H9 (cell line): ENCODE measurements around the gene CCM2L. TPM values are rescaled to one million over a fixed set of nuclear protein-coding genes. Genes with fewer than 3 reads are reported as not detected.

ENCODE experiments used
- DNase-seq: peaks from one replicate; pipeline ENCODE4 v3.0.0-alpha.2; 2017
- H2AFZ ChIP-seq: one replicate; pipeline ENCODE4 v1.6.1; 2013; ENCODE audit warnings: mild to moderate bottlenecking, low read length, control low read depth, moderate library complexity
- H2AK5ac ChIP-seq: 2 replicates; pipeline ENCODE4 v1.6.1; 2013; ENCODE audit warnings: low read length, control low read depth, mixed read lengths; ENCODE audit not compliant: insufficient read length
- H2BK120ac ChIP-seq: one replicate; pipeline ENCODE4 v1.6.1; 2013; ENCODE audit warnings: low read depth, mild to moderate bottlenecking, low read length, control low read depth, inconsistent platforms; ENCODE audit not compliant: poor library complexity, severe bottlenecking
- H2BK12ac ChIP-seq: 2 replicates; pipeline ENCODE4 v1.6.1; 2013; ENCODE audit warnings: low read length, control low read depth, mixed read lengths, low read depth; ENCODE audit not compliant: insufficient read length
- H2BK15ac ChIP-seq: 2 replicates; pipeline ENCODE4 v1.6.1; 2013; ENCODE audit warnings: low read depth, low read length, control low read depth
- H2BK20ac ChIP-seq: one replicate; pipeline ENCODE4 v1.6.1; 2013; ENCODE audit warnings: low read depth, mild to moderate bottlenecking, low read length, control low read depth, inconsistent platforms; ENCODE audit not compliant: poor library complexity, severe bottlenecking
- H2BK5ac ChIP-seq: 2 replicates; pipeline ENCODE4 v1.6.1; 2013; ENCODE audit warnings: low read length, control low read depth, mixed read lengths; ENCODE audit not compliant: insufficient read length
- H3K14ac ChIP-seq: 2 replicates; pipeline ENCODE4 v1.6.1; 2013; ENCODE audit warnings: low read length, control low read depth; ENCODE audit not compliant: insufficient read depth
- H3K18ac ChIP-seq: 2 replicates; pipeline ENCODE4 v1.6.1; 2013; ENCODE audit warnings: low read depth, mild to moderate bottlenecking, mixed read lengths, low read length, control low read depth; ENCODE audit not compliant: insufficient read length
- H3K23ac ChIP-seq: 2 replicates; pipeline ENCODE4 v1.6.1; 2013; ENCODE audit warnings: low read length, control low read depth, mixed read lengths, low read depth; ENCODE audit not compliant: insufficient read length
- H3K23me2 ChIP-seq: 2 replicates; pipeline ENCODE4 v1.6.1; 2013; ENCODE audit warnings: low read depth, mild to moderate bottlenecking, mixed read lengths, low read length, control low read depth; ENCODE audit not compliant: insufficient read length, poor library complexity, severe bottlenecking
- H3K27ac ChIP-seq: 2 replicates; pipeline ENCODE4 v1.5.1; 2013; ENCODE audit warnings: low read length, control low read depth, mixed read lengths, low read depth; ENCODE audit not compliant: insufficient read length
- H3K27me3 ChIP-seq: 2 replicates; pipeline ENCODE4 v1.6.1; 2013; ENCODE audit warnings: low read length, control low read depth, inconsistent platforms; ENCODE audit not compliant: insufficient read depth
- H3K4ac ChIP-seq: 2 replicates; pipeline ENCODE4 v1.6.1; 2013; ENCODE audit warnings: low read depth, mild to moderate bottlenecking, control low read depth, inconsistent platforms, low read length, moderate library complexity
- H3K4me1 ChIP-seq: 2 replicates; pipeline ENCODE4 v1.6.1; 2013; ENCODE audit warnings: low read length, control low read depth, inconsistent platforms; ENCODE audit not compliant: insufficient read depth
- H3K4me2 ChIP-seq: 2 replicates; pipeline ENCODE4 v1.6.1; 2013; ENCODE audit warnings: low read length, control low read depth, mixed read lengths; ENCODE audit not compliant: insufficient read length, insufficient read depth
- H3K56ac ChIP-seq: 2 replicates; pipeline ENCODE4 v1.6.1; 2013; ENCODE audit warnings: low read depth, mild to moderate bottlenecking, mixed read lengths, low read length, control low read depth; ENCODE audit not compliant: insufficient read length
- H3K79me1 ChIP-seq: 2 replicates; pipeline ENCODE4 v1.6.1; 2013; ENCODE audit warnings: low read depth, mild to moderate bottlenecking, moderate library complexity, low read length, control low read depth, inconsistent platforms; ENCODE audit not compliant: insufficient read depth, poor library complexity, severe bottlenecking
- H3K79me2 ChIP-seq: 2 replicates; pipeline ENCODE4 v1.6.1; 2013; ENCODE audit warnings: low read length, control low read depth, inconsistent platforms; ENCODE audit not compliant: insufficient read depth
- H3K9ac ChIP-seq: 2 replicates; pipeline ENCODE4 v1.6.1; 2013; ENCODE audit warnings: low read length, control low read depth, mixed read lengths; ENCODE audit not compliant: insufficient read length; ENCODE audit errors: extremely low read depth
- H3K9me3 ChIP-seq: one replicate; pipeline ENCODE4 v1.6.1; 2013; ENCODE audit warnings: low read depth, low read length, inconsistent platforms; ENCODE audit not compliant: control insufficient read depth
- H3T11ph ChIP-seq: one replicate; pipeline ENCODE4 v1.6.1; 2013; ENCODE audit warnings: mild to moderate bottlenecking, low read length, control low read depth, inconsistent platforms
- H4K20me1 ChIP-seq: one replicate; pipeline ENCODE4 v1.6.1; 2013; ENCODE audit not compliant: control insufficient read depth, insufficient read length, insufficient read depth
- H4K5ac ChIP-seq: 2 replicates; pipeline ENCODE4 v1.6.1; 2013; ENCODE audit warnings: low read depth, mild to moderate bottlenecking, mixed read lengths, low read length, control low read depth; ENCODE audit not compliant: insufficient read length
- H4K8ac ChIP-seq: replicated peaks from 2 replicates; pipeline ENCODE4 v1.6.1; 2013; ENCODE audit warnings: low read length, control low read depth, mixed read lengths, low read depth; ENCODE audit not compliant: insufficient read length
- H4K91ac ChIP-seq: 2 replicates; pipeline ENCODE4 v1.6.1; 2013; ENCODE audit warnings: low read depth, mild to moderate bottlenecking, moderate library complexity, mixed read lengths, low read length, control low read depth; ENCODE audit not compliant: insufficient read length
- H3K27ac Mint-ChIP-seq, 3 experiments: 2 replicates in 2 of 3; 3 replicates in 1 of 3; pipeline ENCODE4 v1.8.0; 2020 to 2021; ENCODE audit warnings: mixed read lengths in 3 of 3, mild to moderate bottlenecking in 1 of 3, moderate library complexity in 1 of 3
- H3K27me3 Mint-ChIP-seq: 2 replicates; pipeline ENCODE4 v1.8.0; 2021; ENCODE audit warnings: low read depth, mild to moderate bottlenecking, moderate library complexity, mixed read lengths
- H3K36me3 Mint-ChIP-seq, 3 experiments: 2 replicates in 2 of 3; 3 replicates in 1 of 3; pipeline ENCODE4 v1.8.0; 2020 to 2021; ENCODE audit warnings: low read depth in 3 of 3, mixed read lengths in 3 of 3; ENCODE audit not compliant: insufficient read depth in 1 of 3
- H3K4me1 Mint-ChIP-seq, 2 experiments: 2 replicates each; pipeline ENCODE4 v1.8.0; 2020; ENCODE audit warnings: mixed read lengths in 2 of 2
- H3K4me3 Mint-ChIP-seq, 2 experiments: 2 replicates in 1 of 2; 3 replicates in 1 of 2; pipeline ENCODE4 v1.8.0; 2020 to 2021; ENCODE audit warnings: mild to moderate bottlenecking in 2 of 2, mixed read lengths in 2 of 2, moderate library complexity in 1 of 2
- H3K9me3 Mint-ChIP-seq, 2 experiments: 2 replicates in 1 of 2; 3 replicates in 1 of 2; pipeline ENCODE4 v1.8.0; 2020; ENCODE audit warnings: mild to moderate bottlenecking in 2 of 2, mixed read lengths in 2 of 2, moderate library complexity in 1 of 2
- CTCF ChIP-seq: fragments of 200-600 bp; sonication (generic); conservative IDR thresholded peaks from 3 replicates; pipeline ENCODE4 v1.8.0; 2021; ENCODE audit warnings: antibody characterized with exemption, mild to moderate bottlenecking
- WGBS: extraction: QIAGEN DNeasy Blood & Tissue Kit; methylation state at CpG from one replicate; pipeline ENCODE4 v1.1.7; 2013; ENCODE audit warnings: missing lambda C conversion rate, low lambda C conversion rate, mixed read lengths; ENCODE audit not compliant: insufficient read length; ENCODE audit errors: extremely low coverage; 5-methylcytosine and 5-hydroxymethylcytosine counted together
- total RNA-seq: library from RNA; stranded (reverse); gene quantifications from 2 replicates; pipeline ENCODE4 v1.2.1, GENCODE V29; 2021

The CCM2L gene
- total RNA-seq, 1 experiment from 2014 or later = 4.6 TPM

GRCh38 chr20:32029561-32029960 lies 19.3 kb downstream of the CCM2L start:
- no peaks in the 10 kb centered on the region for H3K79me2 ChIP-seq
- no peak overlapping the region for H2AFZ ChIP-seq
- DNase-seq = no peak
- H3K23me2 ChIP-seq = peaks cover 3% of the 10 kb centered on the region
- no peak overlapping the region for H2BK20ac ChIP-seq
- no peak overlapping the region for H3K27ac ChIP-seq
- H3K4me1 Mint-ChIP-seq = peaks cover 8 to 9% of the 10 kb centered on the region in 2 experiments; a peak in 3 of 4 replicates
- H3K27me3 ChIP-seq = no peaks in the 10 kb centered on the region
- H3K9me3 ChIP-seq = no peaks in the 10 kb centered on the region
- no peak for TF ChIP-seq CTCF
- no peak overlapping the region for H3K4ac ChIP-seq
- no peaks in the 10 kb centered on the region for H4K20me1 ChIP-seq
- no peaks in the 10 kb centered on the region for H3K9me3 Mint-ChIP-seq
- no peak overlapping the region for H2BK12ac ChIP-seq
- no peak overlapping the region for H3K9ac ChIP-seq
- no peaks in the 10 kb centered on the region for H3K79me1 ChIP-seq
- H2BK15ac ChIP-seq = no peak overlapping the region
- no peak overlapping the region for H4K8ac ChIP-seq
- WGBS = no CpG with 5 or more reads among the region's 11 CpGs
- no peak overlapping the region for H3K56ac ChIP-seq
- H3K14ac ChIP-seq = no peak overlapping the region
- H3K4me1 ChIP-seq = no peaks in the 10 kb centered on the region
- H3T11ph ChIP-seq = no peak overlapping the region
- no peak overlapping the region for H2AK5ac ChIP-seq
- no peak overlapping the region for H2BK120ac ChIP-seq
- H3K27me3 Mint-ChIP-seq = peaks cover 39% of the 10 kb centered on the region
- no peak overlapping the region for H3K4me2 ChIP-seq
- no peak overlapping the region for H3K27ac Mint-ChIP-seq
- H4K91ac ChIP-seq = no peak overlapping the region
- H3K18ac ChIP-seq = no peak overlapping the region
- no peak overlapping the region for H3K23ac ChIP-seq
- peaks cover 0 to 13% (median 0%) of the 10 kb centered on the region in 3 experiments; a peak in 3 of 7 replicates for H3K36me3 Mint-ChIP-seq
- H4K5ac ChIP-seq = no peak overlapping the region
- no peak overlapping the region for H3K4me3 Mint-ChIP-seq
- H2BK5ac ChIP-seq = no peak overlapping the region
